Stimulated activated CD8-positive, alpha-beta memory T cell treated with anti-CD3 and anti-CD28 coated beads, Interleukin-12 subunit alpha, Interleukin-12 subunit beta, amount 100 ng/mL, for 24 hours (primary cell): ENCODE data around the gene HSFX1.
"Not testable (repeated sequence)": the region's sequence is repeated elsewhere in the genome, so short reads cannot be mapped to it uniquely, and the experiment has no call there.

Experiments used
- DNase-seq: peaks from one replicate; pipeline ENCODE4 v3.0.0-alpha.2; 2020; ENCODE audit errors: extremely low read depth

HSFX1 gene

GRCh38 chrX:149773768-149774167 is at the start of gene HSFX1:
Gene HSFX1 (plus strand): TSS chrX:149774068. CDS start chrX:149774682, 614 bp downstream.
- DNase-seq = not testable (repeated sequence)

GRCh38 chrX:149727308-149727707 is 46.6 kb upstream of the HSFX1 start:
- not testable (repeated sequence) for DNase-seq

- not testable (repeated sequence) for DNase-seq
These were observed 31.6 kb upstream of the HSFX1 start for GRCh38 chrX:149742269-149742668.

- not testable (repeated sequence) for DNase-seq
These were observed 27.4 kb upstream of the HSFX1 start for GRCh38 chrX:149746390-149747007.

- DNase-seq = no peak
These were observed 16.4 kb upstream of the HSFX1 start for GRCh38 chrX:149757206-149758067.

GRCh38 chrX:149758068-149758714 is 15.7 kb upstream of the HSFX1 start:
- DNase-seq = no peak

GRCh38 chrX:149758715-149759078 is 15.2 kb upstream of the HSFX1 start:
- DNase-seq = not testable (repeated sequence)

GRCh38 chrX:149759824-149760223 is 14.0 kb upstream of the HSFX1 start:
- no peak for DNase-seq

- no peak for DNase-seq
These were observed 12.9 kb upstream of the HSFX1 start for GRCh38 chrX:149760965-149761364.

- DNase-seq = not testable (repeated sequence)
These were observed 11.8 kb upstream of the HSFX1 start for GRCh38 chrX:149761858-149762674.

- no peak for DNase-seq
These were observed 10.9 kb upstream of the HSFX1 start for GRCh38 chrX:149762696-149763614.

- not testable (repeated sequence) for DNase-seq
These were observed 3.5 kb upstream of the HSFX1 start for GRCh38 chrX:149770344-149770743.

GRCh38 chrX:149773026-149773425 is 842 bp upstream of the HSFX1 start:
- not testable (repeated sequence) for DNase-seq

GRCh38 chrX:149777999-149778398 is 4.1 kb downstream of the HSFX1 start:
- not testable (repeated sequence) for DNase-seq

- not testable (repeated sequence) for DNase-seq
These were observed 7.9 kb downstream of the HSFX1 start, which contains the start of gene MAGEA9 for GRCh38 chrX:149781727-149782126. Gene MAGEA9 (plus strand): TSS chrX:149781930. CDS start chrX:149786211, 4,281 bp downstream.

GRCh38 chrX:149795531-149795930 is 21.7 kb downstream of the HSFX1 start:
- not testable (repeated sequence) for DNase-seq

- DNase-seq = no peak
These were observed 25.3 kb downstream of the HSFX1 start for GRCh38 chrX:149799095-149799714.

GRCh38 chrX:149799938-149800337 is 26.1 kb downstream of the HSFX1 start:
- no peak for DNase-seq

- no peak for DNase-seq
These were observed 29.7 kb downstream of the HSFX1 start for GRCh38 chrX:149803458-149804062.

GRCh38 chrX:149804102-149804501 is 30.2 kb downstream of the HSFX1 start:
- DNase-seq = no peak
